Common myeloid progenitor, CD34-positive (primary cell): Measurements from ENCODE around the gene RNF141.

Experiments
- CTCF ChIA-PET: fragments of 350-600 bp; sonication (Branson Sonifier 250); formaldehyde crosslinking; loops from one replicate; lab custom pipeline; 2021; ENCODE audit warnings: antibody characterized with exemption; lab: Charles Lee
- POLR2A ChIA-PET: fragments of 350-600 bp; sonication (Branson Sonifier 250); formaldehyde crosslinking; loops from one replicate; lab custom pipeline; 2021; ENCODE audit warnings: antibody characterized with exemption; lab: Charles Lee
- DNase-seq, 3 donors: peaks; one replicate each; pipeline versions ENCODE4 v3.0.0 to v3.0.0-alpha.2; 2013
- H3K27ac ChIP-seq, 2 experiments: 1 replicate in 1 of 2; 2 replicates in 1 of 2; pipeline ENCODE4 v1.7.0; 2013; ENCODE audit warnings: inconsistent platforms in 2 of 2, low read length in 2 of 2, mild to moderate bottlenecking in 2 of 2, low read depth in 1 of 2, moderate library complexity in 1 of 2; ENCODE audit not compliant: severe bottlenecking in 2 of 2, insufficient read depth in 1 of 2, poor library complexity in 1 of 2
- H3K27me3 ChIP-seq, 5 experiments: replicated peaks in 2 of 5; 1 replicate in 3 of 5; 2 replicates in 2 of 5; pipeline versions ENCODE4 v1.6.1 to v1.7.0; 2013; ENCODE audit warnings: low read length in 4 of 5, mild to moderate bottlenecking in 2 of 5, moderate library complexity in 2 of 5, inconsistent platforms in 1 of 5; ENCODE audit not compliant: insufficient read depth in 5 of 5, control insufficient read depth in 4 of 5
- H3K36me3 ChIP-seq, 4 experiments: 1 replicate in 2 of 4; 2 replicates in 2 of 4; pipeline versions ENCODE4 v1.6.1 to v1.7.0; 2013; ENCODE audit warnings: low read length in 3 of 4, control low read depth in 1 of 4, mild to moderate bottlenecking in 1 of 4; ENCODE audit not compliant: control insufficient read depth in 4 of 4, insufficient read depth in 4 of 4
- H3K4me1 ChIP-seq, 4 experiments: 1 replicate in 3 of 4; 2 replicates in 1 of 4; pipeline versions ENCODE4 v1.6.1 to v1.7.1; 2013; ENCODE audit warnings: low read length in 3 of 4, mild to moderate bottlenecking in 3 of 4, control low read depth in 1 of 4, inconsistent platforms in 1 of 4, moderate library complexity in 1 of 4; ENCODE audit not compliant: control insufficient read depth in 4 of 4, insufficient read depth in 4 of 4; ENCODE audit errors: control extremely low read depth in 1 of 4
- H3K4me3 ChIP-seq, 7 experiments: 1 replicate in 4 of 7; 2 replicates in 3 of 7; pipeline versions ENCODE4 v1.5.1 to v1.7.0; 2013; ENCODE audit warnings: mild to moderate bottlenecking in 7 of 7, low read length in 6 of 7, moderate library complexity in 6 of 7, inconsistent platforms in 2 of 7, low read depth in 2 of 7, control low read depth in 1 of 7; ENCODE audit not compliant: insufficient read depth in 4 of 7, control insufficient read depth in 1 of 7; ENCODE audit errors: extremely low read depth in 1 of 7
- H3K9me3 ChIP-seq, 5 experiments: 1 replicate in 4 of 5; 2 replicates in 1 of 5; pipeline versions ENCODE4 v1.6.1 to v1.7.1; 2013; ENCODE audit warnings: low read length in 4 of 5, mild to moderate bottlenecking in 2 of 5, inconsistent platforms in 1 of 5, low read depth in 1 of 5, moderate library complexity in 1 of 5; ENCODE audit not compliant: control insufficient read depth in 4 of 5, insufficient read depth in 2 of 5; ENCODE audit errors: control extremely low read depth in 1 of 5
- WGBS: methylation state at CpG from one replicate; pipeline ENCODE4 v1.1.5; 2013; ENCODE audit not compliant: insufficient coverage; 5-methylcytosine and 5-hydroxymethylcytosine counted together

Gene RNF141

DNA sequence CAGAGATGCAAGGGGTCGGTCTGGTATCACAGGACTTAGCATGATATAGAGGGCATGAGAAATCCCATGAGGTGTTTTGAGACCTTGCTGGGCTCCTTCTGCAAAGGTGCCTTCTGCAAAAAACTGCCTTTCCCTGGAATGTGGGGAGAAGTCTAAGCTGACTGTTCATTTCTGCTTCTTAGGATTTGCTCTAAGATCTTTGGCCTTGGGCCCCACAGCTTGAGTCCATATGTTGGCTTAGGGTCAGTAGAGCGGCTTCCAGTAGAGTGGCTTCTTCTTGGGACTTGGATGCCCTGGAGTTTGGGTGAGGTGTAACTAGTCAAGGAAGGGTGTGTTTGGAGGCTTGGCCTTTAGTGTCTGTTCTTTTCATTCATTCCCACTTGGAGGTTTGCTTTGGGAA lies 48.9 kb downstream of the RNF141 start:
- Histone ChIP-seq H3K27me3 (no peaks in the 10 kb centered on the region), H3K4me3 (no peak overlapping the region), H3K9me3 (peaks cover 0 to 3% (median 0%) of the 10 kb centered on the region in 5 experiments), H3K4me1 (no peaks in the 10 kb centered on the region), H3K27ac (no peak overlapping the region), H3K36me3 (peaks cover 44 to 95% (median 74%) of the 10 kb centered on the region in 4 experiments)
- WGBS = 94% methylated on average over 2 of the region's 2 CpGs
- no peak for DNase-seq
- ChIA-PET CTCF (interaction anchor here (0.7 to 1.0 kb wide), 2 partner anchors 12 to 13 kb away, joined by 3 to 4 read pairs; no protein-coding TSS in a partner anchor), POLR2A (interaction anchor here (0.6 kb wide), 1 partner anchor 312 kb away, joined by 4 read pairs; no protein-coding TSS in a partner anchor)

DNA sequence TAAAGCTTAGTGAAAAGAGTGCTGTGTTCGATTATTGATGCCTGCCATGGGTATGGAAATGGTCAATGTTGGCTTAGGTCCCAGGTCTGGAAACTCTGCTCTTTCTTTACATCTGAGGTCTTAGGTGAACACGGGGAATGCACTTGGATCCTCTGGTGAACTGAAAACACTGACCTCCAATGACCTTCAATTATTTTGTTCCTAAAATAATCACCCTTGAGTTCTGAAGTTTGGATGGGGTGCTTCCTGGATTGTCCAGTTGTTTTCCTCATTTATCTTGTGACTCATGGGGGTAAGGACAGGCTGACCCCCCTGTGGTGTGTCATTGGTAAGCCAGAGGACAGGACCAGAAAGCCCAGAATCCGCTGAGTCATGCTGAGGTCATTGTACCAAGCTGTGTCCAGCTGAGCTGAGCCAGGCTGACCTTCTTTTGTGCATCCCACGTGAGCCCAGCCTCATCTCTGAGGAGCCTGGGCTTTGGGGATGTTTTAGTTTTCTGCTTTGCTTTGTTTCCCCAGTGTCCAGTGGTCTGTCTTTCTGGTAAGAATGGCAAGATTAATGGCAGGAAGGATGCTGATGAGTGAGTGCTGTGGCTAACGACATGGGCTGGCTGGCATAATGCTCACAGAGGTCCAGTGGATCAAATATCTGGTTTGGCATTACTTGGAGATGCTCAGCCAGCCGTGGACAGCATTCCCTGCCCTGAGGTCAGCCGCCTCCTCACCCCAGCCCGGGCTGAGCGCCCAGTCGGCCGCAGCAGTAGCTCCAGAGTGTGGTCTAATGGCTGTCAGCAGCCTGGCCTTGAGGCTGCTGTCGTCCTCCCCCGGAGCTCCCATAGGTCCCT lies 50.4 kb downstream of the RNF141 start:
- WGBS = 82% methylated on average over 12 of the region's 13 CpGs
- H3K27me3 ChIP-seq = no peaks in the 10 kb centered on the region
- peaks cover 0 to 3% (median 0%) of the 10 kb centered on the region in 5 experiments for H3K9me3 ChIP-seq
- H3K4me1 ChIP-seq = no peaks in the 10 kb centered on the region
- peaks cover 40 to 95% (median 83%) of the 10 kb centered on the region in 4 experiments for H3K36me3 ChIP-seq
- peak overlapping the region in 1 of 2 experiments; percentile 55 for H3K27ac ChIP-seq
- DNase-seq = no peak
- ChIA-PET CTCF (interaction anchor here (1.0 to 1.2 kb wide), 3 partner anchors 17 to 23 kb away, joined by 3 read pairs; no protein-coding TSS in a partner anchor), POLR2A (interaction anchor here (0.6 kb wide), 1 partner anchor 77 kb away, joined by 3 read pairs; no protein-coding TSS in a partner anchor)
- no peak overlapping the region for H3K4me3 ChIP-seq

DNA sequence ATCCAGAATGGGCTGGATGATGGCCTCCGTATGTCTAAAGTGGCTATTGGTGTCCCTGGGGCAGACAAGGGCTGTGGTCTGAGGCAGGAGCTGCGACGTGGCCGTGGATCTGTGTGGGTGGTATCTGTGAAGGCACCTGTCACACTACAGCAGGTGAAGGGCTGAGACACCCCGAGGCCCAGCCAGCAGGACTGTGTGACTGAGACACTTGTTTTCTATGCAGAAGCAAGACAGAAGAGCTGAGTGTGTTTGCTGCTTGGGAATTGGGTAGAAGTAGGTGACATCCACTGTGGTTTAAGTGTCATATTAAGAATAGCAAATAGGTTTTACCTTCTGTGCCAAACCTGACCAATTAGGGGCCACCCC lies 51.0 kb downstream of the RNF141 start:
- peaks cover 0 to 3% (median 0%) of the 10 kb centered on the region in 5 experiments for H3K9me3 ChIP-seq

GRCh38 chr11:10488934-10489691 lies 51.9 kb downstream of the RNF141 start:
- peaks cover 38 to 95% (median 78%) of the 10 kb centered on the region in 4 experiments for H3K36me3 ChIP-seq

More for the DNA sequence above, 51.0 kb downstream of the RNF141 start:
- peaks cover 36 to 95% (median 80%) of the 10 kb centered on the region in 4 experiments for H3K36me3 ChIP-seq
- no peak overlapping the region for H3K27ac ChIP-seq
- H3K4me1 ChIP-seq = no peaks in the 10 kb centered on the region
- ChIA-PET CTCF (interaction anchor here (1.0 to 1.9 kb wide), 3 partner anchors 17 to 84 kb away, joined by 3 to 6 read pairs (median 3); no protein-coding TSS in a partner anchor), POLR2A (interaction anchor here (0.6 kb wide), 1 partner anchor 76 kb away, joined by 3 read pairs; no protein-coding TSS in a partner anchor)
- whole genome bisulfite sequencing = 98% methylated on average over 5 of the region's 5 CpGs
- H3K27me3 ChIP-seq = no peaks in the 10 kb centered on the region
- no peak for DNase-seq
- no peak overlapping the region for H3K4me3 ChIP-seq

DNA sequence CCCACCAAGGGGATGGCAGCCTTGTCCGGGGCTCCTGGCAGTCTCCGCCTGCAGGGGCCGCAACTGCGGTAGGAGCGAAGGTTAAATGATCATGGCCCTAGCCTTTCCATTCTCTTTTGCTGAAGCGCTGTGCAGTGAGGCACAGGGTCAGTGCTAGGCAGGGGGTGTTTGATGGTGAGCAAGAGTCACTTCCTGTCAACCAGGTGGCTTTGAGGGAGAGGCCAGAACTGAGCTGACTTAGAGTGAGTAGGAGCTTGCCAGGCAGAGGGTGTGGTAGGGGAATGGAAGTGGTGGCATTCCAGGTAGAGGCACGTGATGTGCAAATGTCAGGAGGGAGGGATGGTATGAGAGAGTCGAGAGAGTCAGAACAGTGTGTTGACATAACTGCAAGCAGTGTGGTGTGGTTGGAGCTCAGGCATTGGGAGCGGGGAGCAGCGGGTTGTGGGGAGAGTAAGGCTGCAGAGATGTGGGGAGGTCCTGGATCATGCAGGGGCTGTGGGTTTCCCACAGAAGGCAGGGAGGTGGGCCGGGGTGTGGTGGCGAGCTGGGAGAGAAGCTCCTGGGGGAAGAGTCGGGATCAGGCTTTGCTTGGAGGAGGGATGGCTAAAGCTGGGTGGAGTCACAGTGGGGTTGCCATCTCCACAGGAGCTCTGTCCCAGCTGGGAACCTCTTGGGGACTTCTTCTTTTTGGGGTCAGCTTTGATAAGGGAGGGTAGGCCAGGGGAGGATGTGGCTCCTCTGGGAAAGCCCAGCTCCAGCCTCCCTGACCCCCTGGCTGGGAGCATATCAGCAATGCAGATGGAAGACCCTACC lies 52.7 kb downstream of the RNF141 start:
- DNase-seq = no peak
- CTCF ChIA-PET = interaction anchor here (0.9 to 1.9 kb wide), 6 partner anchors 9 to 82 kb away, joined by 3 to 6 read pairs (median 4); no protein-coding TSS in a partner anchor
- 88% methylated on average over 10 of the region's 13 CpGs for WGBS
- Histone ChIP-seq H3K9me3 (peaks cover 0 to 1% (median 0%) of the 10 kb centered on the region in 5 experiments), H3K36me3 (peaks cover 39 to 95% (median 78%) of the 10 kb centered on the region in 4 experiments), H3K27ac (no peak overlapping the region), H3K27me3 (no peaks in the 10 kb centered on the region), H3K4me3 (no peak overlapping the region), H3K4me1 (no peaks in the 10 kb centered on the region)
- POLR2A ChIA-PET = no interaction called here

More at GRCh38 chr11:10488934-10489691, 51.9 kb downstream of the RNF141 start:
- H3K9me3 ChIP-seq = peaks cover 0 to 3% (median 0%) of the 10 kb centered on the region in 5 experiments
- H3K27ac ChIP-seq = no peak overlapping the region
- 94% methylated on average over 10 of the region's 11 CpGs for WGBS
- ChIA-PET POLR2A (no interaction called here), CTCF (interaction anchor here (0.9 to 1.9 kb wide), 4 partner anchors 8 to 83 kb away, joined by 3 to 6 read pairs (median 4); no protein-coding TSS in a partner anchor)
- no peak overlapping the region for H3K4me3 ChIP-seq
- DNase-seq = peak in 2 of 3 donors; percentile 13 to 35
- no peaks in the 10 kb centered on the region for H3K4me1 ChIP-seq
- H3K27me3 ChIP-seq = no peaks in the 10 kb centered on the region

- H3K4me3 ChIP-seq = no peak overlapping the region
- POLR2A ChIA-PET = no interaction called here
- H3K4me1 ChIP-seq = no peaks in the 10 kb centered on the region
- 98% methylated on average over 13 of the region's 16 CpGs for WGBS
- no peaks in the 10 kb centered on the region for H3K9me3 ChIP-seq
- H3K27me3 ChIP-seq = no peaks in the 10 kb centered on the region
- no peak for DNase-seq
- H3K36me3 ChIP-seq = peaks cover 32 to 94% (median 74%) of the 10 kb centered on the region in 4 experiments
- CTCF ChIA-PET = interaction anchor here (1.1 to 1.3 kb wide), 2 partner anchors 12 to 81 kb away, joined by 3 to 4 read pairs; no protein-coding TSS in a partner anchor
- no peak overlapping the region for H3K27ac ChIP-seq
Measured at GRCh38 chr11:10487002-10487647, 53.9 kb downstream of the RNF141 start.
